ENCODE data around the gene SCAMP2.

Gene SCAMP2

DNA sequence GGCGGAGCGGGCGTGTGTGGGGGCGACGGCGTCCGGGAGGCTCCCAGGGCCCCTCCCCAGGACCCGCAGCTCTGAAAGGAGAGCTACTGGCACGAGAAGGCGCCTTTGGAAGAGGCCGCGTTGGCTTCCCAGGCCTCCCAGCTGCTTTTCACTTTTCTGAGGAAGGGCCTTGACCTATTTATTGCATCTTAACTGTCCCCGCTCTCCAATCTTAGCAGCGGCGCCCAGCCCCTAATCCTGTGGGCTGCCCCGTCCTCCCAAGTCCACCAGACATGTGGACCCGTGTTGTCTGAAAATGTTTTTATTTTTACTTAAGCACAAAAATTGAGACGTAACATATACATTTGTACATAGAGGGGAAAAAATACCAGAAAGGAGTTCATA lies 29.7 kb downstream of the SCAMP2 start:
- Histone ChIP-seq H2AFZ (ENCODE audit: low read depth) (peak overlapping the region; percentile 98), H3K27me3 (ENCODE audit: insufficient read depth, low read depth) (no peaks in the 10 kb centered on the region), H3K27ac (peak overlapping the region; percentile 74), H4K20me1 (ENCODE audit: insufficient read depth) (no peaks in the 10 kb centered on the region), H3K4me2 (peak overlapping the region; percentile 91), H3K4me1 (ENCODE audit: low read depth, poor library complexity, severe bottlenecking) (peaks cover 6% of the 10 kb centered on the region), H3K36me3 (ENCODE audit: insufficient read depth) (no peaks in the 10 kb centered on the region), H3K79me2 (ENCODE audit: insufficient read depth, low read depth) (no peaks in the 10 kb centered on the region), H3K4me3 (IDR thresholded peaks at IDR 0.05; ENCODE audit: insufficient read depth, low read depth, low read length) (no peak overlapping the region), H3K9ac (peak overlapping the region; percentile 88)
- no peak for TF ChIP-seq CTCF (conservative IDR thresholded peaks at IDR 0.05; ENCODE audit: low read depth, low read length)

DNA sequence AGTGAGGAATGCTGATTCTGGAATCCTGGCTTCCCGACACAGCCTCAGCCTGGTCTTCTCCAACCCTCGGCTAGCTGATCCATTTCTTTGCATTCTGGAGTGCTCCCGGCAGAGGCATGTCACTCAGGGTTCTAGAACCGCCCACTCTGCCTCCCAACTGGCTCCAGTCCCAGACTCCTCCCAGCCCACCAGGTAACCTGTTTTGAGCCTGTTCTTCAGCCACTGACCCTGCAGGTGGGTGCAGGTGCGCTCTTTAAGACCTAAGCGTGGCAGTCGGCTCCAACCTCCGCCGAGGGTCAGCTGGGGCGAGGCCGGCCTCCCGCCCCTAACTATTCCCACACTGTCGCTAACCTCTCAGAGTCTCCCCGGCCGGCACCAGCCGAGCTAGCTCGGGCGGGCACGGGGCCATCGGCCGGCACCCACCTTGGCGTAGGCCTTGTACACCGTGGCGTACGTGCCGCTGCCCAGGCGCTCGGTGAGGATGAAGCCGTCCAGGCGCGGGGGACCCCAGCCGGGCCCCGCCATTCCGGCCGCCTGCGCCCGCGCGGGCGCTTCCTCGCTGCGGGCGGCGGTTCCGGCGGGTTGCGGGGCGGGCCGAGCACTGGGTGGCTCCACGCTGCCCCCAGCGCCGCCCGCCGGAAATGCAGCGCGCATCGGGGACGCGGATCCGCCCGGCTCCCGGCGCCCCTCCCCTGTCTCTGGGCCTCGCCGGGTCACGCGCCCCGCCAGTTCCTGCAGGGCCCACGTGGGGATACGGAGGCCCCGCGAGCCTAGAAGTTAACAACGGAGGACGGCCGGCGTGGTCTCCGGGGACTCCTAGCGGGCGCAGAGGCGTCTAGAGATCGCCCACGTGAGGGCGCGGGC lies 30.4 kb downstream of the SCAMP2 start, which contains the start of gene ULK3:
Gene ULK3, minus strand, starts transcription at position 576 of the 864 bp plus-strand sequence. Its CDS starts 51 bp downstream, at position 525.
- peak within 1 kb of the TSS; percentile 88 for H3K9ac ChIP-seq
- peaks cover 6% of the 10 kb centered on the region for H3K4me1 ChIP-seq (ENCODE audit: low read depth, poor library complexity, severe bottlenecking)
- H3K27me3 ChIP-seq (ENCODE audit: insufficient read depth, low read depth) = no peaks in the 10 kb centered on the region
- H2AFZ ChIP-seq (ENCODE audit: low read depth) = peak within 1 kb of the TSS; percentile 98
- H3K27ac ChIP-seq = peak within 1 kb of the TSS; percentile 74
- H3K4me3 ChIP-seq (IDR thresholded peaks at IDR 0.05; ENCODE audit: insufficient read depth, low read depth, low read length) = no peak within 1 kb of the TSS
- no peaks in the 10 kb centered on the region for H4K20me1 ChIP-seq (ENCODE audit: insufficient read depth)
- peak within 1 kb of the TSS; percentile 91 for H3K4me2 ChIP-seq
- no peaks in the 10 kb centered on the region for H3K79me2 ChIP-seq (ENCODE audit: insufficient read depth, low read depth)
- peak; percentile 46 for TF ChIP-seq CTCF (conservative IDR thresholded peaks at IDR 0.05; ENCODE audit: low read depth, low read length)
- no peaks in the 10 kb centered on the region for H3K36me3 ChIP-seq (ENCODE audit: insufficient read depth)

DNA sequence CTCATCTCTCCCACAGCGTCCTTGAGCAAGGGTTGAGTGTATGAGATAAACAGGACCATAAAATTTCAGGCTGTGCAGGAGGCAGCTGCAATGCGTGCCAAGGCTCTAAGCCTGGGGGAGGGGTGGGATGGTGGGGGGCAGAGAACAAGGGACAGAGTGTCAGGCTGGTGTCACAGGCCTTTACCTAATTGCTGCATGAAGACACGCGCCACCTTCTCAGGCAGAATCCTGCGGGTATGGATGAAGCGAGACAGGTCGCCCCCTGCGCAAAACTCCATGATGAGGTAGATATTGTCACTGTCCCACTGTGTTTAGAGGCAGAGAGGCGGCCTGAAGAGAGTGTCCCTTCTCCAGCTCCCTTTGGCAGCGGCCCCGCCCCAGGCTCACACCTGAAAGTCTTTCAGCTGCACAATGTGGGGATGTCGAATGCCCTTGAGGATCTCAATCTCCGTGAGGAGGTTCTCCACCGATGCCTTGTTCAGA lies 31.2 kb downstream of the SCAMP2 start:
- Histone ChIP-seq H3K79me2 (ENCODE audit: insufficient read depth, low read depth) (no peaks in the 10 kb centered on the region), H2AFZ (ENCODE audit: low read depth) (no peak overlapping the region), H3K27me3 (ENCODE audit: insufficient read depth, low read depth) (no peaks in the 10 kb centered on the region), H3K4me1 (ENCODE audit: low read depth, poor library complexity, severe bottlenecking) (peaks cover 6% of the 10 kb centered on the region), H3K9ac (no peak overlapping the region), H3K36me3 (ENCODE audit: insufficient read depth) (no peaks in the 10 kb centered on the region), H3K4me2 (peak overlapping the region; percentile 57), H3K4me3 (IDR thresholded peaks at IDR 0.05; ENCODE audit: insufficient read depth, low read depth, low read length) (no peak overlapping the region), H3K27ac (no peak overlapping the region), H4K20me1 (ENCODE audit: insufficient read depth) (no peaks in the 10 kb centered on the region)
- TF ChIP-seq CTCF (conservative IDR thresholded peaks at IDR 0.05; ENCODE audit: low read depth, low read length) = no peak

GRCh38 chr15:74840851-74841775 lies 32.1 kb downstream of the SCAMP2 start:
- Histone ChIP-seq H3K4me1 (ENCODE audit: low read depth, poor library complexity, severe bottlenecking) (peaks cover 6% of the 10 kb centered on the region), H3K4me3 (IDR thresholded peaks at IDR 0.05; ENCODE audit: insufficient read depth, low read depth, low read length) (no peak overlapping the region)

More at GRCh38 chr15:74840851-74841775, 32.1 kb downstream of the SCAMP2 start:
- Histone ChIP-seq H3K36me3 (ENCODE audit: insufficient read depth) (no peaks in the 10 kb centered on the region), H2AFZ (ENCODE audit: low read depth) (no peak overlapping the region), H3K79me2 (ENCODE audit: insufficient read depth, low read depth) (no peaks in the 10 kb centered on the region), H3K27ac (no peak overlapping the region), H3K27me3 (ENCODE audit: insufficient read depth, low read depth) (no peaks in the 10 kb centered on the region), H4K20me1 (ENCODE audit: insufficient read depth) (no peaks in the 10 kb centered on the region), H3K9ac (no peak overlapping the region), H3K4me2 (no peak overlapping the region)
- TF ChIP-seq CTCF (conservative IDR thresholded peaks at IDR 0.05; ENCODE audit: low read depth, low read length) = no peak
